GM23248 (cell line): Measurements from ENCODE around the gene NBEA.

Experiments used
- EZH2 ChIP-seq: fragments of 200-600 bp; sonication (generic); IDR thresholded peaks from 2 replicates; pipeline ENCODE4 v1.6.1; 2018; ENCODE audit warnings: antibody characterized with exemption, mild to moderate bottlenecking; ENCODE audit not compliant: insufficient read depth, poor library complexity, severe bottlenecking
- EZH2phosphoT487 ChIP-seq: fragments of 200-600 bp; sonication (generic); IDR thresholded peaks from 2 replicates; pipeline ENCODE4 v1.6.1; 2018; ENCODE audit warnings: antibody characterized with exemption, moderate library complexity, mild to moderate bottlenecking, low read depth; ENCODE audit not compliant: insufficient read depth

- TF ChIP-seq EZH2 (no peak), EZH2phosphoT487 (no peak)
Measured at GRCh38 chr13:35681685-35682084, 739.6 kb downstream of the NBEA start.
